ENCODE results near the gene HIP1R. TPM values are rescaled to one million over a fixed set of nuclear protein-coding genes. Genes with fewer than 3 reads are reported as not detected.
A peak's percentile ranks its signal among the peaks of the same experiment; 100 is the strongest.
"Not testable (repeated sequence)": the region's sequence is repeated elsewhere in the genome, so short reads cannot be mapped to it uniquely, and the experiment has no call there.

Gene HIP1R
- total and polyA plus RNA-seq, 10 donors: 40.3 to 65.9 (median 49.0) TPM

GRCh38 chr12:122873540-122873939, 38.3 kb downstream of the HIP1R start:
- DNase-seq: peak; percentile 51

GRCh38 chr12:122874081-122874480, 38.8 kb downstream of the HIP1R start:
- TF ChIP-seq POLR2AphosphoS5 (IDR thresholded peaks at IDR 0.05): no peak
- TF ChIP-seq POLR2A (IDR thresholded peaks at IDR 0.05): no peak
- no peak for TF ChIP-seq CTCF (IDR thresholded peaks at IDR 0.05 in 8 of 11, conservative IDR thresholded peaks at IDR 0.05 in 3 of 11)
- Histone ChIP-seq H3K4me1 (peaks cover 94 to 100% (median 100%) of the 10 kb centered on the region in 6 donors), H3K27ac (peak overlapping the region in 5 of 8 donors; percentile 20 to 92 (median 89)), H3K36me3 (peaks cover 0 to 46% (median 14%) of the 10 kb centered on the region in 6 donors), H3K27me3 (replicated peaks in 1 of 7) (no peaks in the 10 kb centered on the region), H3K4me3 (no peak overlapping the region), H3K9me3 (no peaks in the 10 kb centered on the region)
- intact Hi-C loops (cut with DNase I; ENCODE audit: low total_unique reads): no loop called here
- WGBS, 5 donors: 76 to 86% (median 81%) methylated on average over 12 of the region's 12 CpGs
- DNase-seq: peak; percentile 72

More at GRCh38 chr12:122873540-122873939, 38.3 kb downstream of the HIP1R start:
- Histone ChIP-seq H3K4me3 (no peak overlapping the region), H3K27ac (peak overlapping the region in 6 of 8 donors; percentile 22 to 92 (median 88)), H3K27me3 (replicated peaks in 1 of 7) (no peaks in the 10 kb centered on the region), H3K4me1 (peaks cover 91 to 100% (median 100%) of the 10 kb centered on the region in 6 donors), H3K36me3 (peaks cover 0 to 46% (median 19%) of the 10 kb centered on the region in 6 donors), H3K9me3 (no peaks in the 10 kb centered on the region)
- intact Hi-C loops (cut with DNase I; ENCODE audit: low total_unique reads): no loop called here
- TF ChIP-seq POLR2AphosphoS5 (IDR thresholded peaks at IDR 0.05) (no peak), POLR2A (IDR thresholded peaks at IDR 0.05) (no peak), CTCF (IDR thresholded peaks at IDR 0.05 in 8 of 11, conservative IDR thresholded peaks at IDR 0.05 in 3 of 11) (no peak)
- WGBS, 5 donors: 79 to 94% (median 85%) methylated on average over 4 of the region's 4 CpGs

- H3K4me1 ChIP-seq: peaks cover 83 to 100% (median 100%) of the 10 kb centered on the region in 6 donors
- no peaks in the 10 kb centered on the region for H3K9me3 ChIP-seq
- intact Hi-C loops (cut with DNase I; ENCODE audit: low total_unique reads): no loop called here
- 54 to 72% (median 66%) methylated on average over 7 of the region's 7 CpGs for WGBS, 5 donors
- peak overlapping the region in 6 of 8 donors; percentile 41 to 81 (median 66) for H3K27ac ChIP-seq
- no peak overlapping the region for H3K4me3 ChIP-seq
- H3K36me3 ChIP-seq: peaks cover 0 to 44% (median 0%) of the 10 kb centered on the region in 6 donors
- no peaks in the 10 kb centered on the region for H3K27me3 ChIP-seq (replicated peaks in 1 of 7)
- peak in 1 of 3 donors; percentile 31 for TF ChIP-seq POLR2AphosphoS5 (IDR thresholded peaks at IDR 0.05)
- TF ChIP-seq CTCF (IDR thresholded peaks at IDR 0.05 in 8 of 11, conservative IDR thresholded peaks at IDR 0.05 in 3 of 11): no peak
- DNase-seq: no peak
These were observed 40.4 kb downstream of the HIP1R start for GRCh38 chr12:122875590-122876220.

GRCh38 chr12:122876281-122876680, 41.0 kb downstream of the HIP1R start:
- H3K27ac ChIP-seq: peak overlapping the region in 7 of 8 donors; percentile 11 to 81 (median 58)
- not testable (repeated sequence) for H3K27me3 ChIP-seq (replicated peaks in 1 of 7); H3K4me3 ChIP-seq

More at GRCh38 chr12:122876281-122876680, 41.0 kb downstream of the HIP1R start:
- Histone ChIP-seq H3K36me3 (peaks cover 0 to 42% (median 0%) of the 10 kb centered on the region in 6 donors), H3K4me1 (peaks cover 83 to 100% (median 100%) of the 10 kb centered on the region in 6 donors)
- H3K9me3 ChIP-seq; DNase-seq; intact Hi-C loops (cut with DNase I; ENCODE audit: low total_unique reads): not testable (repeated sequence)
- WGBS, 5 donors: 80 to 100% (median 89%) methylated on average over 5 of the region's 5 CpGs
